HFFc6 (cell line): ENCODE results near the gene TTC12. TPM values are rescaled to one million over a fixed set of nuclear protein-coding genes. Genes with fewer than 3 reads are reported as not detected.

Experiments
- DNase-seq: peaks from one replicate; pipeline ENCODE4 v3.0.0-alpha.2; 2018
- H3K27ac Mint-ChIP-seq: 2 replicates; pipeline ENCODE4 v1.8.0; 2020; ENCODE audit warnings: mild to moderate bottlenecking, mixed read lengths
- H3K27me3 Mint-ChIP-seq: 2 replicates; pipeline ENCODE4 v1.8.0; 2021; ENCODE audit warnings: mild to moderate bottlenecking, moderate library complexity, mixed read lengths; ENCODE audit not compliant: insufficient read depth
- H3K36me3 Mint-ChIP-seq: 2 replicates; pipeline ENCODE4 v1.8.0; 2021; ENCODE audit warnings: low read depth, mixed read lengths
- H3K4me1 Mint-ChIP-seq: 2 replicates; pipeline ENCODE4 v1.8.0; 2020; ENCODE audit warnings: low read depth, mixed read lengths
- H3K4me3 Mint-ChIP-seq: 2 replicates; pipeline ENCODE4 v1.8.0; 2020; ENCODE audit warnings: mild to moderate bottlenecking, moderate library complexity, mixed read lengths
- H3K9me3 Mint-ChIP-seq: 2 replicates; pipeline ENCODE4 v1.8.0; 2020; ENCODE audit warnings: mild to moderate bottlenecking, mixed read lengths
- total RNA-seq, 6 experiments: library from RNA; stranded (reverse); fragmentation: NEBNext Ultra II Directional; extraction: Animal tissue kit (Norgen Biotek cat#: 25700); gene quantifications; 2 replicates in 1 of 6; 3 replicates in 5 of 6; pipeline ENCODE4 v1.2.3, GENCODE V29; 2021
- TF ChIP-seq, protein P1 (sequence below): fragments of 200-600 bp; sonication (generic); IDR thresholded peaks from 2 replicates; pipeline ENCODE4 v1.5.0; 2021; ENCODE audit warnings: antibody characterized with exemption, mild to moderate bottlenecking

TTC12 gene
- total RNA-seq, 6 experiments from 2014 or later, result 7.4 to 11.4 (median 9.5) TPM

DNA sequence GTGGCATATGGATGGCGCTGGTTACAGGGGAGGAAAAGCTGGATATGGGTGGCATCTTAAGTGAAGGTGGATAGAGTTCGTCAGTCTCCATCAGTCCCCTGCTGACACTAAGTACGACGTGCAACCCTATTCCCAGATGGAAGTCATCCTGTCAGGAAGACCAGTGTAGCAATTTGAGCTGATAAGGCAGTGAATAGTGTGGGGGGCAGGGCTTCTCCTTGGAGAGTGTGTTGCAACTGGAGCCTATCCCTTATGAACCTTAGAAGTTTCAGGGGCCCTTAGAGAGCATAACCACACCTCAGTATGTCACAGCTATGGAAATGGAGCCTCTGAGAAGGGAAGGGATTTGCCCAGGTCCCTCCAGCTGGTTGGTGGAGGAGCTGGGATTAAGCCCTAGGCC is 37.1 kb downstream of the TTC12 start:
- Mint-ChIP-seq H3K36me3 (peaks cover 26% of the 10 kb centered on the region), H3K27ac (no peak overlapping the region), H3K27me3 (no peaks in the 10 kb centered on the region; the same call in 1 of the 2 replicates), H3K4me1 (no peaks in the 10 kb centered on the region), H3K4me3 (no peak overlapping the region), H3K9me3 (peaks cover 8% of the 10 kb centered on the region; the same call in 1 of the 2 replicates)
- DNase-seq, result no peak
- TF ChIP-seq, protein P1, sequence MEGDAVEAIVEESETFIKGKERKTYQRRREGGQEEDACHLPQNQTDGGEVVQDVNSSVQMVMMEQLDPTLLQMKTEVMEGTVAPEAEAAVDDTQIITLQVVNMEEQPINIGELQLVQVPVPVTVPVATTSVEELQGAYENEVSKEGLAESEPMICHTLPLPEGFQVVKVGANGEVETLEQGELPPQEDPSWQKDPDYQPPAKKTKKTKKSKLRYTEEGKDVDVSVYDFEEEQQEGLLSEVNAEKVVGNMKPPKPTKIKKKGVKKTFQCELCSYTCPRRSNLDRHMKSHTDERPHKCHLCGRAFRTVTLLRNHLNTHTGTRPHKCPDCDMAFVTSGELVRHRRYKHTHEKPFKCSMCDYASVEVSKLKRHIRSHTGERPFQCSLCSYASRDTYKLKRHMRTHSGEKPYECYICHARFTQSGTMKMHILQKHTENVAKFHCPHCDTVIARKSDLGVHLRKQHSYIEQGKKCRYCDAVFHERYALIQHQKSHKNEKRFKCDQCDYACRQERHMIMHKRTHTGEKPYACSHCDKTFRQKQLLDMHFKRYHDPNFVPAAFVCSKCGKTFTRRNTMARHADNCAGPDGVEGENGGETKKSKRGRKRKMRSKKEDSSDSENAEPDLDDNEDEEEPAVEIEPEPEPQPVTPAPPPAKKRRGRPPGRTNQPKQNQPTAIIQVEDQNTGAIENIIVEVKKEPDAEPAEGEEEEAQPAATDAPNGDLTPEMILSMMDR, result no peak

DNA sequence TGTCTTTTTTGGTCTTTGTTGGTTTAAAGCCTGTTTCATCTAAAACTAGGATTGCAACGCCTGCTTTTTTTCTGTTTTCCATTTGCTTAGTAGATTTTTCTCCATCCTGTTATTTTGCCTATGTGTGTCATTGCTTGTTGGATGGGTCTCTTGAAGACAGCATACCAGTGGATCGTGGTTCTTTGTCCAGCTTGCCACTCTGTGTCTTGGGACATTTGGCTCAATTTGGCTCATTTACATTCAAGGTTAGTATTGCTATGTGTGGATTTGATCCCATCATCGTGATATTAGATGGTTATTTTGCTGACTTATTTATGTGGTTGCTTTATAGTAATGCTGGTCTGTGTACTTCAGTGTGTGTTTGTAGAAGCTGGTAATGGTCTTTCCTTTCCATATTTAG is 41.8 kb downstream of the TTC12 start:
- TF ChIP-seq, protein P1, result no peak
- Mint-ChIP-seq H3K4me1 (no peaks in the 10 kb centered on the region), H3K27me3 (no peaks in the 10 kb centered on the region; the same call in 1 of the 2 replicates), H3K27ac (no peak overlapping the region), H3K36me3 (peaks cover 45% of the 10 kb centered on the region), H3K9me3 (peaks cover 12% of the 10 kb centered on the region; the same call in 1 of the 2 replicates), H3K4me3 (no peak overlapping the region)
- DNase-seq, result no peak

DNA sequence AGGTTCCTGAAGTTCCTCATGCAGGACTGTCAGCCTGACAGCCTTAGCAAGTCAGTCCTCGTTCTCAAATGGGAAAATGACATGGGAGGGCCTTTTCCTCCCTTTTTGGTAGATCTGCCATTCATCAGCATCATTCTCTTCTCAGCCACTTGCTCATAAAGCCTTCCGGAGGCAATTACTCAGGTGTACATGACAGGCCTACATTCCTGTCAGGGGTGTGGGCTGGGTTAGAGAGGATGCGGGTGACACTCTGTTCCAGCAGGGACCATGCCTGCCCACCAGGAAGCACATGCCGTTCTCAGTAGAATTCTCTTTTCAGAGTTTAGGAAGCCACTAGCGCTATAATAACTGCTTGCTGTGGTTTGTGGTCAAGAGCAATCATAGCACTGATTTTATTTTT is 49.0 kb downstream of the TTC12 start:
- Mint-ChIP-seq H3K4me3 (no peak overlapping the region), H3K36me3 (peaks cover 4% of the 10 kb centered on the region; the same call in 1 of the 2 replicates), H3K9me3 (no peaks in the 10 kb centered on the region), H3K27ac (no peak overlapping the region), H3K27me3 (no peaks in the 10 kb centered on the region), H3K4me1 (no peaks in the 10 kb centered on the region)
- DNase-seq, result no peak
- TF ChIP-seq, protein P1, result no peak

DNA sequence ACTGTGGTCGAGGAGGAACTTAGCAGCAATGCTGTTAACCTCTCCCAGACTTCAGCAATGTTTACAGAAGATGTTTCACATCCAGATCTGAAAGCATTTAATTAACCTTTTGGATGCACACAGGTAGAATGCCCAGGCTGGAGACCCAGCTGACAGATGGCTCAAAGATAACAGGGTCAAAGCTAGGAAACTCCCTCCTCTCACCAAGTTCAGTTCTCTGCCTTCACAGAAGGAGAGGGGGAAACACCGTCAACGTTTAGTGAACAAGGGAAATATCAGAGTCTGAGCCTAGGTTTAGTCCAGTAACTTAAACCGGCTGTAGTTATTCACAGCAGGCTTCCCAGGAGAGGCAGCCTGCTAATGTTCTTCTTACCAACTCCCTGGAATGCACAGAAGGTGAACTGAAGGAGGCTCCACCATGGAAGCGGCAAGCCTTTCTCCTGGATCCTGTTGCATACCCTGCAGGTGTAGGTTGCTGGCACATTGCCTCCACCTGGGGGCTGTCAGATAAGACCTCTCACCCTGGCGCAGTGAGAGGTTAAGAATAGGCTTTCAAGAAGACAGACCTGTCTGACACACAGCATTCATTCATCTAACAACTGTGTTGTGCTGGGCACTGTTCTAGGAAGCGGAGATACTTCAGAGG is 49.7 kb downstream of the TTC12 start:
- TF ChIP-seq, protein P1, result no peak
- no peaks in the 10 kb centered on the region for H3K9me3 Mint-ChIP-seq
- no peaks in the 10 kb centered on the region for H3K4me1 Mint-ChIP-seq
- no peaks in the 10 kb centered on the region for H3K36me3 Mint-ChIP-seq
- H3K27me3 Mint-ChIP-seq, result no peaks in the 10 kb centered on the region
- no peak overlapping the region for H3K27ac Mint-ChIP-seq
- no peak for DNase-seq
- H3K4me3 Mint-ChIP-seq, result no peak overlapping the region

DNA sequence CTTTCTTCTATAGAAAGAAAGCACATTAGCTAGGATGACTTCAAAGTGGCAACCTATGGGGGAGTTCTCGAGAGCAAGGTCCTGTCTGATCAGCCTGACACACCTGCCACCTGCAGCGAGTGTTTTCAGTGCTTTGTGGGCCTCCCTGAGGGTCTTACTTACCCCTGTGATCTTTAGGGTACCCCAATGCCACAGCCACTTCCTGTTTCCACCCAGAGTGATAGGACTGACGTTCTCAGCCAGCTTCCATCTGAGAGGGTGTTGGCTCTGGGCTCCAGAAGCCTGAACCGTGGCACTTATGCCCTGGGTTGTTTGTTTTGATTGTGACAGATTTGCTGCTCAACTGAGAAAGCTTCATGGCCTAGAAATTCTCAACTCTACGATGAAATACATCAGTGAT is 51.5 kb downstream of the TTC12 start:
- Mint-ChIP-seq H3K27me3 (no peaks in the 10 kb centered on the region), H3K36me3 (no peaks in the 10 kb centered on the region), H3K27ac (no peak overlapping the region), H3K4me1 (peaks cover 5% of the 10 kb centered on the region; the same call in 1 of the 2 replicates), H3K9me3 (no peaks in the 10 kb centered on the region), H3K4me3 (no peak overlapping the region)
- TF ChIP-seq, protein P1, result no peak
- DNase-seq, result no peak
